H1 (cell line): ENCODE measurements around the gene RAB31. TPM values are rescaled to one million over a fixed set of nuclear protein-coding genes. Genes with fewer than 3 reads are reported as not detected.

Experiments
- CTCF ChIA-PET: fragments of 300-600 bp; sonication (Branson Sonifier 250); formaldehyde crosslinking; loops from one replicate; lab custom pipeline; 2021; ENCODE audit not compliant: partially characterized antibody; lab: Charles Lee
- POLR2A ChIA-PET: fragments of 300-600 bp; sonication (Branson Sonifier 250); formaldehyde crosslinking; loops from one replicate; lab custom pipeline; 2021; ENCODE audit warnings: inconsistent platforms; ENCODE audit not compliant: partially characterized antibody; lab: Charles Lee
- DNase-seq, 2 experiments: peaks; one replicate each; pipeline versions ENCODE4 v3.0.0 to v3.0.0-alpha.2; 2010 to 2022; ENCODE audit warnings: low spot score in 2 of 2, low read depth in 1 of 2, mixed read lengths in 1 of 2
- FAIRE-seq: peaks from 2 replicates; lab custom pipeline; 2011; peaks lifted over from hg19 to GRCh38; lab: Jason Lieb, UNC
- H2AFZ ChIP-seq: 2 replicates; pipeline ENCODE4 v1.8.1; 2012; ENCODE audit warnings: low read length, inconsistent platforms
- H2AK5ac ChIP-seq: 2 replicates; pipeline ENCODE4 v1.6.1; 2013; ENCODE audit warnings: low read depth, low read length
- H2BK120ac ChIP-seq: replicated peaks from 2 replicates; pipeline ENCODE3; 2013; ENCODE audit warnings: low read depth, low read length, inconsistent platforms
- H2BK12ac ChIP-seq: 2 replicates; pipeline ENCODE4 v1.6.1; 2013; ENCODE audit warnings: low read depth, low read length
- H2BK15ac ChIP-seq: 2 replicates; pipeline ENCODE4 v1.6.1; 2013; ENCODE audit warnings: low read length
- H2BK20ac ChIP-seq: 2 replicates; pipeline ENCODE4 v1.6.1; 2013; ENCODE audit warnings: low read length
- H2BK5ac ChIP-seq: 2 replicates; pipeline ENCODE4 v1.6.1; 2013; ENCODE audit warnings: low read depth, low read length
- H3K14ac ChIP-seq: 2 replicates; pipeline ENCODE4 v1.6.1; 2013; ENCODE audit warnings: inconsistent platforms; ENCODE audit not compliant: insufficient read length
- H3K18ac ChIP-seq: 2 replicates; pipeline ENCODE4 v1.6.1; 2013; ENCODE audit warnings: low read length; ENCODE audit errors: extremely low read depth
- H3K23ac ChIP-seq: 2 replicates; pipeline ENCODE4 v1.6.1; 2013; ENCODE audit warnings: inconsistent platforms; ENCODE audit not compliant: insufficient read length
- H3K23me2 ChIP-seq: 2 replicates; pipeline ENCODE4 v1.6.1; 2013; ENCODE audit warnings: low read depth, low read length
- H3K27ac ChIP-seq: 2 replicates; pipeline ENCODE4 v1.6.1; 2011; ENCODE audit warnings: low read depth, low read length, inconsistent platforms
- H3K27me3 ChIP-seq, 4 experiments: replicated peaks in 1 of 4; 1 replicate in 1 of 4; 2 replicates in 3 of 4; pipeline versions ENCODE4 v1.6.1 to v1.8.1; 2011 to 2013; ENCODE audit warnings: low read length in 3 of 4, mild to moderate bottlenecking in 3 of 4, inconsistent platforms in 2 of 4, mixed read lengths in 2 of 4, moderate library complexity in 1 of 4; ENCODE audit not compliant: control insufficient read depth in 3 of 4, insufficient read depth in 3 of 4; ENCODE audit errors: extremely low read depth in 1 of 4
- H3K36me3 ChIP-seq, 4 experiments: 2 replicates each; pipeline versions ENCODE4 v1.6.1 to v1.8.1; 2011 to 2013; ENCODE audit warnings: mild to moderate bottlenecking in 4 of 4, low read length in 3 of 4, moderate library complexity in 2 of 4, control low read depth in 1 of 4, inconsistent platforms in 1 of 4; ENCODE audit not compliant: insufficient read depth in 4 of 4, control insufficient read depth in 2 of 4
- H3K4ac ChIP-seq: replicated peaks from 2 replicates; pipeline ENCODE3; 2013; ENCODE audit warnings: low read length, low read depth, mixed read lengths, inconsistent platforms; ENCODE audit not compliant: insufficient read length
- H3K4me1 ChIP-seq, 4 experiments: replicated peaks in 1 of 4; 1 replicate in 1 of 4; 2 replicates in 3 of 4; pipeline versions ENCODE4 v1.6.1 to v1.8.1; 2011 to 2013; ENCODE audit warnings: low read length in 3 of 4, inconsistent platforms in 2 of 4, mixed read lengths in 1 of 4; ENCODE audit not compliant: insufficient read depth in 4 of 4, control insufficient read depth in 3 of 4
- H3K4me2 ChIP-seq, 2 experiments: 2 replicates each; pipeline versions ENCODE4 v1.6.1 to v1.8.1; 2011 to 2013; ENCODE audit warnings: low read depth in 2 of 2, low read length in 2 of 2, control low read depth in 1 of 2, inconsistent platforms in 1 of 2, mild to moderate bottlenecking in 1 of 2; ENCODE audit not compliant: insufficient read depth in 1 of 2
- H3K4me3 ChIP-seq, 4 experiments: fragments of 200-600, 300-600 bp in 1 of 4; sonication (generic), shearing (Covaris generic), sonication (Bioruptor Twin) in 1 of 4; 2 replicates each; pipeline versions ENCODE4 v1.5.1 to v1.8.1; 2011 to 2016; ENCODE audit warnings: low read length in 4 of 4, low read depth in 3 of 4, control low read depth in 2 of 4, inconsistent platforms in 2 of 4, mild to moderate bottlenecking in 2 of 4, mixed read lengths in 1 of 4, moderate library complexity in 1 of 4; ENCODE audit not compliant: insufficient read depth in 2 of 4; ENCODE audit errors: extremely low read depth in 1 of 4
- H3K56ac ChIP-seq: replicated peaks from 2 replicates; pipeline ENCODE3; 2013; ENCODE audit warnings: low read depth, mild to moderate bottlenecking, mixed read lengths, low read length, inconsistent platforms; ENCODE audit not compliant: insufficient read length
- H3K79me1 ChIP-seq: 2 replicates; pipeline ENCODE4 v1.6.1; 2013; ENCODE audit warnings: low read depth, low read length, control low read depth
- H3K79me2 ChIP-seq, 2 experiments: 2 replicates each; pipeline versions ENCODE4 v1.6.1 to v1.8.1; 2012 to 2013; ENCODE audit warnings: low read length in 2 of 2, mild to moderate bottlenecking in 2 of 2, inconsistent platforms in 1 of 2; ENCODE audit not compliant: insufficient read depth in 2 of 2, control insufficient read depth in 1 of 2
- H3K9ac ChIP-seq, 4 experiments: replicated peaks in 1 of 4; 1 replicate in 1 of 4; 2 replicates in 3 of 4; pipeline versions ENCODE4 v1.6.1 to v1.8.1; 2011 to 2013; ENCODE audit warnings: low read depth in 3 of 4, low read length in 3 of 4, control low read depth in 2 of 4, mild to moderate bottlenecking in 2 of 4, moderate library complexity in 2 of 4, inconsistent platforms in 1 of 4; ENCODE audit errors: extremely low read depth in 1 of 4
- H3K9me3 ChIP-seq, 2 experiments: 2 replicates each; pipeline versions ENCODE4 v1.6.1 to v1.8.1; 2012 to 2013; ENCODE audit warnings: mild to moderate bottlenecking in 2 of 2, moderate library complexity in 2 of 2, control low read depth in 1 of 2, inconsistent platforms in 1 of 2, low read depth in 1 of 2, low read length in 1 of 2, mixed read lengths in 1 of 2; ENCODE audit not compliant: insufficient read depth in 2 of 2
- H4K20me1 ChIP-seq, 2 experiments: replicated peaks in 1 of 2; 2 replicates each; pipeline versions ENCODE3 to v1.8.1; 2011 to 2013; ENCODE audit warnings: inconsistent platforms in 2 of 2, low read length in 2 of 2, mild to moderate bottlenecking in 1 of 2; ENCODE audit not compliant: insufficient read depth in 2 of 2, control insufficient read depth in 1 of 2
- H4K5ac ChIP-seq: 2 replicates; pipeline ENCODE4 v1.6.1; 2013; ENCODE audit warnings: low read length, low read depth, mixed read lengths, inconsistent platforms; ENCODE audit not compliant: insufficient read length
- H4K8ac ChIP-seq: 2 replicates; pipeline ENCODE4 v1.8.0; 2013; ENCODE audit warnings: mild to moderate bottlenecking, moderate library complexity, low read length, inconsistent platforms; ENCODE audit not compliant: insufficient read depth; ENCODE audit errors: extremely low read depth
- H4K91ac ChIP-seq: replicated peaks from 2 replicates; pipeline ENCODE3; 2013; ENCODE audit warnings: low read length, mixed read lengths, inconsistent platforms; ENCODE audit not compliant: insufficient read length
- ATF2 ChIP-seq: IDR thresholded peaks from 2 replicates; pipeline ENCODE4 v1.6.1; 2012; ENCODE audit warnings: low read length, inconsistent platforms
- E2F6 ChIP-seq: IDR thresholded peaks from 2 replicates; pipeline ENCODE4 v1.6.1; 2012; ENCODE audit warnings: inconsistent platforms
- GTF2F1 ChIP-seq: IDR thresholded peaks from 2 replicates; pipeline ENCODE4 v1.6.1; 2012; ENCODE audit warnings: low read depth, low read length, improper control_type of control experiment, borderline replicate concordance
- HDAC6 ChIP-seq: IDR thresholded peaks from one replicate; pipeline ENCODE4 v1.7.1; 2012; ENCODE audit warnings: low read depth, mild to moderate bottlenecking, inconsistent platforms, low read length, moderate library complexity
- KDM5A ChIP-seq: fragments of 200-600 bp; IDR thresholded peaks from 2 replicates; pipeline ENCODE4 v1.7.1; 2012; ENCODE audit warnings: mild to moderate bottlenecking, low read length, inconsistent platforms, mixed read lengths
- SP1 ChIP-seq: IDR thresholded peaks from 2 replicates; pipeline ENCODE4 v1.6.1; 2011; ENCODE audit warnings: low read depth, low read length
- TEAD4 ChIP-seq: IDR thresholded peaks from 2 replicates; pipeline ENCODE4 v1.6.1; 2012; ENCODE audit warnings: low read depth, low read length, inconsistent platforms, mixed read lengths
- YY1 ChIP-seq: IDR thresholded peaks from 2 replicates; pipeline ENCODE4 v1.6.1; 2011; ENCODE audit warnings: low read depth, mild to moderate bottlenecking, low read length
- WGBS, 2 experiments: shearing (Covaris generic) in 1 of 2; methylation state at CpG; one replicate each; pipeline versions ENCODE4 v1.1.6 to v1.1.7; 2013 to 2015; ENCODE audit warnings: low lambda C conversion rate in 2 of 2, mixed read lengths in 2 of 2, inconsistent platforms in 1 of 2, low coverage in 1 of 2, missing lambda C conversion rate in 1 of 2; ENCODE audit not compliant: insufficient replicate concordance in 2 of 2, insufficient coverage in 1 of 2, insufficient read length in 1 of 2; ENCODE audit errors: extremely low coverage in 1 of 2, missing lambda C conversion rate in 1 of 2; 5-methylcytosine and 5-hydroxymethylcytosine counted together
- polyA plus RNA-seq, 7 experiments: library from polyadenylated mRNA; depleted of rRNA in 3 of 7; stranded (reverse) in 5 of 7; unstranded in 2 of 7; fragments of >200 nt in 5 of 7; fragments of 200-250 nt in 2 of 7; gene quantifications; 1 replicate in 5 of 7; 2 replicates in 1 of 7; 4 replicates in 1 of 7; pipeline versions ENCODE4 v1.2.1 to v1.2.3, GENCODE V29; 2011 to 2013; ENCODE audit warnings: missing spikeins in 2 of 7, mixed read lengths in 2 of 7
- total RNA-seq: library from RNA; stranded (reverse); fragmentation: NEBNext Ultra II Directional; extraction: Animal tissue kit (Norgen Biotek cat#: 25700); gene quantifications from 2 replicates; pipeline ENCODE4 v1.2.1, GENCODE V29; 2021

RAB31 gene
- total and polyA plus RNA-seq, 2 of the 8 experiments (the other 6 are each of a cell fraction or from before 2014, with no cell fraction given), result 15.2 to 40.9 TPM

GRCh38 chr18:9845256-9845655, 137.2 kb downstream of the RAB31 start:
- H4K20me1 ChIP-seq, result no peaks in the 10 kb centered on the region
- no peak overlapping the region for H2AFZ ChIP-seq
- H2AK5ac ChIP-seq, result no peak overlapping the region
- no peak overlapping the region for H4K5ac ChIP-seq
- H3K23ac ChIP-seq, result no peak overlapping the region
- no peak overlapping the region for H2BK15ac ChIP-seq
- H3K79me2 ChIP-seq, result no peaks in the 10 kb centered on the region
- H3K27me3 ChIP-seq, result no peaks in the 10 kb centered on the region
- no peaks in the 10 kb centered on the region for H3K9me3 ChIP-seq
- peaks cover 3% of the 10 kb centered on the region for H3K79me1 ChIP-seq
- ChIA-PET CTCF (interaction anchor here (1.0 to 3.6 kb wide), 2 partner anchors 14 to 106 kb away, joined by 3 to 12 read pairs; no protein-coding TSS in a partner anchor), POLR2A (no interaction called here)
- no peak overlapping the region for H2BK20ac ChIP-seq
- H3K23me2 ChIP-seq, result no peaks in the 10 kb centered on the region
- H3K4me2 ChIP-seq, result no peak overlapping the region
- no peak overlapping the region for H3K56ac ChIP-seq
- H3K36me3 ChIP-seq, result no peaks in the 10 kb centered on the region
- H3K4me1 ChIP-seq, result peaks cover 0 to 1% (median 0%) of the 10 kb centered on the region in 4 experiments; a peak in 2 of 7 replicates
- 87% methylated on average over 3 of the region's 3 CpGs; no CpG with 5 or more reads in 1 of the 2 experiments for WGBS, 2 experiments
- DNase-seq (no peak), FAIRE-seq (no peak)
- no peak overlapping the region for H4K8ac ChIP-seq
- no peak overlapping the region for H3K14ac ChIP-seq
- H3K18ac ChIP-seq, result no peak overlapping the region
- H3K27ac ChIP-seq, result no peak overlapping the region
- no peak overlapping the region for H2BK12ac ChIP-seq
- H3K9ac ChIP-seq, result no peak overlapping the region
- H3K4me3 ChIP-seq, result no peak overlapping the region
- H2BK5ac ChIP-seq, result no peak overlapping the region
- H3K4ac ChIP-seq, result no peak overlapping the region
- TF ChIP-seq SP1 (no peak), E2F6 (no peak), GTF2F1 (no peak), ATF2 (no peak), TEAD4 (no peak), YY1 (no peak), HDAC6 (no peak), KDM5A (no peak)
- H4K91ac ChIP-seq, result no peak overlapping the region
- no peak overlapping the region for H2BK120ac ChIP-seq
